IPS-NIHi7 (cell line): ENCODE measurements around the gene SIL1.
"Not testable (repeated sequence)": the region's sequence is repeated elsewhere in the genome, so short reads cannot be mapped to it uniquely, and the experiment has no call there.

Experiments used
- DNase-seq: peaks from one replicate; pipeline ENCODE4 v3.0.0; 2012; ENCODE audit warnings: mixed read lengths; ENCODE audit errors: extremely low spot score

Gene SIL1

DNA sequence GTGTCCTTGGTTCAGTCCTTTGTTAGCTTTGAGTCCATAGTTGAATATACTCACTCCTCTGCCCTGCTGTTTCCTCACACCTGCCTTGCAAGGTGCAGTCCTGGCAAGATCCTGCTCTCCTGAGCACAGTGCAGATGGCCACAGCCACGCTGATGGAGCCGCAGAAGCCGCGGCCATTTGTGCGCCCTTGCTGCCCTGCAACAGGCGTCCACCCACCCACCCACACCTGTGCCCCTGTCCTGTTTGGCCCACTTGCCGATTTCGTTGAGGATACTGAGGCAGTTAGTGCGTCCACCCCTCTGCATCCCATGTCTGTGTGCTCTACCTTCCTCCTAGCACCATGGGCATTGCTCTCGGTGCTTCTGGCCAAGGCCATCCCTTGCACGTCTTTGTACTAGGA, 271.9 kb downstream of the SIL1 start:
- DNase-seq: no peak

GRCh38 chr5:138925090-138925635, 273.0 kb downstream of the SIL1 start:
- no peak for DNase-seq

- no peak for DNase-seq
Measured at GRCh38 chr5:138922494-138922893, 275.7 kb downstream of the SIL1 start.

DNA sequence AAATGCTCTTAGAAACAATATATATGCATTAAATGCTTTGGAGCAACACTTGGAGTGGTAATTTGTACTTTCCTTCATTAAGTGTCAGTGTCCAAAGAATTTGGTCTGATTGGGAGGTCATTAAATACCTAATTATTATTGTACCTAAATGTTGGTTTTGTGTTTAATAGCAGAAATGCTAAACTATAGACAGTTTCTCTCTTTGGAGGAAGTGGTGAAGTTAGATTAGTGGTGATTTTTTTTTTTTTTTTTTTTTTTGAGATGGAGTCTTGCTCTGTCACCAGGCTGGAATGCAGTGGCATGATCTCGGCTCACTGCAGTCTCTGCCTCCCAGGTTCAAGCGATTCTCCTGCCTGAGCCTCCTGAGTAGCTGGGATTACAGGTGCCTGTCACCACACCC, 276.8 kb downstream of the SIL1 start:
- not testable (repeated sequence) for DNase-seq

- no peak for DNase-seq
Measured at GRCh38 chr5:138920181-138920580, 278.0 kb downstream of the SIL1 start.

DNA sequence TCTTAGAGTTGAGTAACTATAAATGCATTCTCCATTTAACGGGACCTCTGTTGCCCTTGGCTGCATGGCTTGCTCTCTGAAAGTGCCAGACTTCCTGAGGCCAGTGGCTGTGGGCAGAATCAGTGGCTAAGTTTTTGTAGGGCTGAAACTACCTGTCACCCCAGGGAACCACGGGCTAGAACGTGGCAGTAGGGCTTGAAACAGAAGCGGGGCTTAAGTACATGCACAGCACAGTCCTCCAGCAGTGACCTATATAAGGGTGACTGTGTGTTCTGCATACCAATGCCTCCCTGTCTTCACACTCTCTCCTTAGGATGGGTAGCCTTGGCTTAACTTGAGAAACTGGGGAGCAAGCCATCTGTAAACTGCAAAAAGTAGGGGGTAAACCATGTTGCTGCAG, 279.5 kb downstream of the SIL1 start:
- no peak for DNase-seq

DNA sequence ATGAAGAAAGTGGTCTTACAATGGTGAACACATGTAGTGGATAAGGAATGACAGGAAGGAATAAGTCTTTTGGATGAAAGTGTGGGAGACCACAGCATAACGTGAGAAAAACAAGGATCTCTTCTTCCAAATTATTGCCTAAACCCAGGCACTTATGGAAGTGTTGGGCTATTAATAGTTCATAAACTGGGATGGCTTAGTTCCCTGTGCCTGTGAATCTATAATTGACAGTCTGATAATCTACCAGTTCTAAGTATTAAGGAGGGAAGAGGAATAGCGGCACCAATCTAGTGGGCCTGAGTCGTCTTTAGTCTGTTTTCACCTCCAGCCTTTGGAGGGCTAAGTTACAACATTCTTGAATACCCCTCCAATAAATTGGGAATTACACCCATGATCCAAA, 283.8 kb downstream of the SIL1 start:
- DNase-seq: no peak

DNA sequence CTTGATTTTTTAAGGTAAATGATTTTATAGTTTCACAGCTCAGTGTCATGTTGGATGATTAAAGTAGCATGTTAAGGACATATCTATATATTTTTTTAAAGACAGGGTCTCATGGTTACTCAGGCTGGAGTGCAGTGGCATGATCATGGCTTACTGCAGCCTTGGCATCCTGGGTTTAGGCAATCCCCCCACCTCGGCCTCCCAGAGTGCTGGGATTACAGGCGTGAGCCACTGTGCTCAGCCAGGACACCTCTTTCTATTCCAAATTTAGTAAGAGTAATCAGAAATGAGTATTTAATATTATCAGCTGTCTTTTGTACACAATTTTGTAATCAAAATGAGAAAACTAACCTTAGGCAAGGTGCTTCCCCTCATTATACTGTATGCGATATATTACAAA, 284.4 kb downstream of the SIL1 start:
- no peak for DNase-seq

- DNase-seq: no peak
Measured at GRCh38 chr5:138912093-138912492, 286.1 kb downstream of the SIL1 start.

GRCh38 chr5:138911441-138911840, 286.7 kb downstream of the SIL1 start:
- no peak for DNase-seq

GRCh38 chr5:138910546-138911185, 287.5 kb downstream of the SIL1 start:
- DNase-seq: no peak

GRCh38 chr5:138909734-138910133, 288.4 kb downstream of the SIL1 start:
- no peak for DNase-seq

GRCh38 chr5:138905541-138905940, 292.6 kb downstream of the SIL1 start:
- DNase-seq: no peak

DNA sequence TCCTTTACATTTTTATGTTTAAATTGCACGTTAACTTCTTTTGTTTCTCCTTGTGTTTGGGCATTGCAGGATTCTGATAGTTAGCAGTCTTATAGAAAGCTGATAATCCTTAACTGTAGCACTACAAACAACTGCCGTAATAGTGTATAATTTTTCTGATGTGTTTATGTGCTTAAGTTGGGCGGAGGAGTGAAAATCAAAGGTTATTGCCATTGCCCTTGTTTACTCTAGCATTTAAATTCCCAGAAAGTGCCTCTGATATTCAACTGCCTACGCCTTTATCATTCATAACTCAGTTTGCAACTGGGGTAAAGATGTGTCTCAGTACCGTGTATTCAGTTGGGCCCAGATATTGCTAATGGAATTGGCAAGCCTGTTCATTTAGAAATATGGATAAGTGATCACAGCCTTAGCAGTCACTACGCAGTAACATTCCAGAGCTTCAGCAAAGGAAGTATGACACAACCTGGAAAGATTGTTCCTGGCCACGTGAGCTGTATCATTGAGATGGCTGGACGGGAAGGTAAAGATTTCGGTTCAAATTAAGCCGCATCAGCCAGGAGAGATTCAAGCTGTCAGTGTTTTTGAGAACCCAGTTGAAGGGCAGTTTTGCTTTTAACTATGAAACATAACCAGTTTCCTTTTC, 294.9 kb downstream of the SIL1 start:
- no peak for DNase-seq

- no peak for DNase-seq
Measured at GRCh38 chr5:138901716-138902115, 296.5 kb downstream of the SIL1 start.

- no peak for DNase-seq
Measured at GRCh38 chr5:138900281-138900965, 297.7 kb downstream of the SIL1 start.

- DNase-seq: no peak
Measured at GRCh38 chr5:138898742-138899141, 299.4 kb downstream of the SIL1 start.

DNA sequence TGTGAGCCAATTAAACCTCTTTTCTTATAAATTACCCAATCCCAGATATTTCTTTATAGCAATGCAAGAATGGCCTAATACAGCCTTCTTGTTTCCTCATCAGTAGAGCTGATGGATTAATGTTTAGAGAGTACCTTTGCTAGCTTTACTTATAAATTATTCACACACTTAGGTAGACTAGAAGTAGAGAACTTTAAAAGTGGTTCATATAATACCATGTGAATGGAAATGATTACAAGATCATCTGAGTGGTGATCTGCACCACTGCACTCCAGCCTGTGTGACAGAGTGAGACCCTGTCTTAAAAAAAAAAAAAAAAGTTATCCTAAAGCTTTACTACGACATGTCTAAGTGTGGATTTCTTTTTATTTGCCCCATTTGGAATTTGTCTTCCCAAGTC, 299.9 kb downstream of the SIL1 start:
- no peak for DNase-seq
